T-helper 1 cell treated with Interleukin-12 subunit alpha and Interleukin-12 subunit beta and Interleukin-4 antibody, amounts not matched to agents 30 μg/mL and 1 μg/mL, for 36 hours (primary cell): Measurements from ENCODE around the gene TRIM7.

ENCODE experiments used
- H3K27ac Mint-ChIP-seq: one replicate; pipeline ENCODE4 v1.8.0; 2021; ENCODE audit warnings: mild to moderate bottlenecking, mixed read lengths
- H3K27me3 Mint-ChIP-seq: one replicate; pipeline ENCODE4 v1.8.0; 2021; ENCODE audit warnings: low read depth, mixed read lengths
- H3K36me3 Mint-ChIP-seq: one replicate; pipeline ENCODE4 v1.8.0; 2021; ENCODE audit warnings: low read depth, mixed read lengths
- H3K4me1 Mint-ChIP-seq: one replicate; pipeline ENCODE4 v1.8.0; 2021; ENCODE audit warnings: low read depth, mixed read lengths
- H3K4me3 Mint-ChIP-seq: one replicate; pipeline ENCODE4 v1.8.0; 2021; ENCODE audit warnings: mild to moderate bottlenecking, moderate library complexity, mixed read lengths
- H3K9me3 Mint-ChIP-seq: one replicate; pipeline ENCODE4 v1.8.0; 2021; ENCODE audit warnings: mixed read lengths

Gene TRIM7

DNA sequence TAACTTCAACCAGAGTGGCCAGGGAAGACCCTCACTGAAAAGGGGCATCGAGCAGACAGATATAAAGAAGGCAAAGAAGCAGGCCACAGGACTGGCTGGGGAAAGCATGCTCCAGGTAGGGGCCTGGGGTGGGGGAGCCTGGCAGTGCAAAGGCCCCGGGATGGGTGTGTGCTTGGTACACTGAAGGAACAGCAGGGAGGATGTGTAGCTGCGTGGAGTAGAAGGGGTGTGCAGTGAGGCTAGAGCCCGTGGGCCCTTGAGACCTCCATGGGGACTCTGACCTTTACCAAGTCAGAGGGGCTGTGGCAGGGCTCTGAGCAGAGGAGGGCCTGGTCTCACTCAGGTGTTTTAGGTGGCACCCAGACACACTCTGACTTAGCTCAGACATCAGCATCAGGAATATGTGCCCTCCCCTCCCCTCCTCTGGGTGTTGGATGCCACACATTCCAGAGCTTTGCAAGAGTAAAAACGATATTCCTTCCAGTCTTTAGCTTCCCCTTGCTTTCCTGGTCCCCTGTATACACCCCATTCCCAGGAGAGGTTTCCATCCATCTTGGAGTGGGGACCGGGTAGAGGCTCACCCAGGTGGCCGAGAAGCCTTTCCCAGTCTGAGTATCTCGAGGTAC lies 7.6 kb downstream of the TRIM7 start:
- Mint-ChIP-seq H3K9me3 (no peaks in the 10 kb centered on the region), H3K27ac (no peak overlapping the region), H3K36me3 (no peaks in the 10 kb centered on the region), H3K4me3 (no peak overlapping the region), H3K27me3 (peaks cover 21% of the 10 kb centered on the region), H3K4me1 (peaks cover 9% of the 10 kb centered on the region)

DNA sequence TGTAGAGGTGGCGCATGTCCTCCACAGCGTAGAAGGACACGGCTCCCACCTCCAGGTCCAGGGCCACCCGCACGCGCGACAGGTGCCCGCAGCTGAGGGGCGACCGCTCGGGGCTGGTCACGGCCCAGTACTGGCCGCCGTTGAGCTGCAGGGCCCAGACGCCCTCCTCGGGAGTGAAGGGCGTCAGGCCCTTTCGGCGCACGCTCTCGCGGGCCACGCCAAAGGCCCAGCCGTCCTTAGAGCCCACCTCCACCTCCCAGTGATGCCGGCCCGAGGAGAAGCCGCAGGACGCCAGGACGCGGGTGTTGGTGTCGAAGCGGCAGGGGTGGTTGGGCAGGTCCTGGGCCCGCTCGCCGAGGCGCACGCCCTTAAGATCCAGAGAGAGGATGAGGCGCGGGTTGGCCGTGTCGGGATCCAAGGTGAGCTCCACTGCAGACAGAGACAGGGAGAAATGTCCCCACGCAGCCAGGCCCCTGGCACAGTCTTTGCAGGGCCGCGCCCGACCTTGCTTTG lies 9.7 kb downstream of the TRIM7 start:
- Mint-ChIP-seq H3K36me3 (peaks cover 3% of the 10 kb centered on the region), H3K4me3 (no peak overlapping the region), H3K9me3 (no peaks in the 10 kb centered on the region), H3K27me3 (peaks cover 10% of the 10 kb centered on the region), H3K27ac (no peak overlapping the region), H3K4me1 (peaks cover 15% of the 10 kb centered on the region)

DNA sequence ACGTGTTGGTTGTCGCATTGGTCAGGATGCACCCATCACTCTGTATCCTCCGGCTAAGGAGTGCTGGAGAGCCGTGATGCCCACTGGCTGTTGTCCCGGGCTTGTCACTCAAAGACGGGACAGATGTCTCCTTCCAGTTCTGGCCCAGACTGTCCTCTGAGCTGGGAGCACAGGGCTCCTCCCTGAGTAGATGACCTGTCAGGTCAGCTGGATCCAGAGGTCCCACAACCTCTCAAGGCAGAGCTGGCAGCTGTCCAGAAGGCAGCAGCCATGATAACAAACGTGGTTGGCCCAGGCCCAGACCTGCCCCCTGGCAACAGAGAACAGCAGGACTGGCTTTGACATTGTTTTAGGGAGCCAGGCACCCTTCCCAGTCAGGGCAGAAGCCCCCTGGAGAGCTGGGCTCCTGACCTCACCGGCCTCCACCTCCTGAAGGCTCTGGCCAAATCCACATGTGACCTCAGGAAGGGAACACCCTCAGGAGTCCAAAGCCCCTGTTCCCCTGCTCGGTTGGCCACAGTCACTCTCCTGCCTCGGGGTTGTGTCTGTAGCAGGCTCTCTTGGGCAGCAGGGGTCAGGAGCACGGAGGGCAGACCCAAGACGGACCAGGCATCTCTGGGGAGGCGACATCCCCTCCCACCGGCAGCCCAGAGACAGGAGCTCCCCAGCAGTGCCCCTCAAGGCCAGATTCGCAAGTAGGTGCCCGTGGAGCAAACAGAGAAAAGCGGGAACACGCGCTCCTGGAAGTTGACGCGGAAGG lies 10.3 kb downstream of the TRIM7 start:
- Mint-ChIP-seq H3K27me3 (peaks cover 4% of the 10 kb centered on the region), H3K36me3 (peaks cover 3% of the 10 kb centered on the region), H3K27ac (no peak overlapping the region), H3K4me3 (no peak overlapping the region), H3K4me1 (peaks cover 19% of the 10 kb centered on the region), H3K9me3 (no peaks in the 10 kb centered on the region)

DNA sequence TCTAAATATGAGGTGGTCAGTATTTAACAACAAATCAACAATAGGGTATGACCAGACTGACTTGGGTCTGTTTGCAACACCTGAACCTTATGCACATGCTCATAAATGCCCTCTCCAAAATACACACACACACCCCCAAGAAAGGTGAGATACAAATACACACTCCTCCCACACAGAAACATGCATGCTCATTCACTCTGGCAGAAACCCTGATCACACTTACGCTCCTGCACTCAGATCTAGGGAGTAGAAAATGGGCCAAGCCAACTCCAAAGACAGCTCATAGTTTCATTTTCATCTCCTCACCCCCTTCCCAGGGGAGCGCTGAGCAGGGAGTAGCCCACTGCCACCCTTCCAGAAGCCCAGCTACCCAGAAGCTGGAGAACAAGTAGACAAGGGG lies 11.3 kb downstream of the TRIM7 start:
- Mint-ChIP-seq H3K9me3 (no peaks in the 10 kb centered on the region), H3K27ac (no peak overlapping the region), H3K27me3 (peaks cover 7% of the 10 kb centered on the region), H3K4me1 (peaks cover 21% of the 10 kb centered on the region), H3K36me3 (peaks cover 7% of the 10 kb centered on the region), H3K4me3 (peak overlapping the region; percentile 14)

DNA sequence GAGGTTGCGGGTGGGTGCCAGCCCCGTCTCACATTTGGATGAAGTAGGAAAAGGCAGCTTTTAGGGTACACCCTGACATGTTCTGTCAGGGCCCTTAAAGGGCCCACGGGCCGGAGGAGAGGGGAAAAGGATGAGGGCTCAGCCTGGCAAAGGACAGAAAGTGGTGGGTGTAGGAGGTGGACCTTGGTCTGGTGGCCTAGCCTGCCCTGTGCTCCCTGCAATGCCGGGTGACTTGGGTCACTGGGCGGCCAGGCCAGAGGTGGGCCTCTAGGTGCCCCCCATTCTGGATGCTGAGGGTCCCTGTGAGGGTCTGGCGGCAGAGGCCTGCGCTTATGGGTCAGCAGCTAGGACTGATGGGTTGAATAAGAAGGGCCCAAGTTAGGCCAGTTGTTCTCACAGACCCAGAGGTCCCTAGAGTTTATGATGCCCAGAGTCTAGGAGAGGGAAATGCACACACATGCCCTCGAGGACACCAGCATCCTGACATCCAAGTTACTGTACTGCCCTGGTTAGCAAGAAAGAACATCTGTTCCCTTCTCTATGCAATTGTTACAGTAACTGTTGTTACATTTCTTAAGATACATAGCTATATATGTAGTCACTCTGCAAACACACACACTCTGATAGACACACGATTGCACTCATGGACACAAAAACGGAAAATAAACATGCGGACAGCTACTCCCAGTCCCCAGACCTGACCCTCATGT lies 12.5 kb downstream of the TRIM7 start:
- H3K4me3 Mint-ChIP-seq: peak overlapping the region; percentile 92
- no peaks in the 10 kb centered on the region for H3K9me3 Mint-ChIP-seq
- H3K36me3 Mint-ChIP-seq: peaks cover 11% of the 10 kb centered on the region
- H3K4me1 Mint-ChIP-seq: peaks cover 31% of the 10 kb centered on the region
- H3K27me3 Mint-ChIP-seq: peaks cover 13% of the 10 kb centered on the region
- peak overlapping the region; percentile 95 for H3K27ac Mint-ChIP-seq

DNA sequence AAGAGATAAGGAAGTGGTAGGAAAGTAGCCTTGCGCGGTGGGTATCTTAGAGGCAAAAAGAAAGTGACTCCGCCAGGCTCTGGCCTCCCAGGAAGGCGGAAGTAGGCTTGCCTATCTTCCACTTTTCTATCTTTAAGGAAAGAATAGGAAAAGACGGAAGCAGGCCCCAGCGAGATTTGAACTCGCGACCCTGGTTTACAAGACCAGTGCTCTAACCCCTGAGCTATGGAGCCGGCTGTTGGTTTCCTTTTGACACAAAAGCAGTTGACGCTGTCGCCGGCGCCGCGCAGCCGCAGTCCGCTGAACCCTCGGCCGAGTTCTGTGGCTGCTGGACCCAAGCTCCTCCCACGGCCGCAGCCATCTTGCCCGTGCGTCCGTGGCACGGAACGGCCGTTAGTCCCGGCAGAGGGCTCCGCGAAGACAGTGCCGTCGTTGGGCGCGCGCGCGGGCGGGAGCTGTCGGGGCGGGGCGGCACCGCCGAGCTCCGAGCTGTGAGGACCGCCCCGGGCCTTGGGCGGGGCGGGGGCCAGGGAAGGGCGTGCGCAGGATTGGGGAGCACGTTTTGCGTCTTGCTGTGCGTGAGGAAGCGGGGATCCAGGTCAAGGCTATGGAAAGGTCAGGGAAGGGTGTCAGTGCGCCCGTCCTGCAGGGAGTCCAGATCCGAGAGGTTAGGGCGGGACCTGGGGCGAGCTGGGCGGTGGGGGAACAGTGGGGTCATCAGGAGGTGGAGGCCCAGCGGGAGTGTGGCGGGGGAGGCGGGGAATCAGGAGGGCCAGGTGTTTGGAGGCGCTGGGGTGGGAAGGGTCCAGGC lies 13.3 kb downstream of the TRIM7 start:
- Mint-ChIP-seq H3K27ac (peak overlapping the region; percentile 95), H3K9me3 (no peaks in the 10 kb centered on the region), H3K4me3 (peak overlapping the region; percentile 92), H3K27me3 (peaks cover 13% of the 10 kb centered on the region), H3K4me1 (peaks cover 31% of the 10 kb centered on the region), H3K36me3 (peaks cover 11% of the 10 kb centered on the region)

DNA sequence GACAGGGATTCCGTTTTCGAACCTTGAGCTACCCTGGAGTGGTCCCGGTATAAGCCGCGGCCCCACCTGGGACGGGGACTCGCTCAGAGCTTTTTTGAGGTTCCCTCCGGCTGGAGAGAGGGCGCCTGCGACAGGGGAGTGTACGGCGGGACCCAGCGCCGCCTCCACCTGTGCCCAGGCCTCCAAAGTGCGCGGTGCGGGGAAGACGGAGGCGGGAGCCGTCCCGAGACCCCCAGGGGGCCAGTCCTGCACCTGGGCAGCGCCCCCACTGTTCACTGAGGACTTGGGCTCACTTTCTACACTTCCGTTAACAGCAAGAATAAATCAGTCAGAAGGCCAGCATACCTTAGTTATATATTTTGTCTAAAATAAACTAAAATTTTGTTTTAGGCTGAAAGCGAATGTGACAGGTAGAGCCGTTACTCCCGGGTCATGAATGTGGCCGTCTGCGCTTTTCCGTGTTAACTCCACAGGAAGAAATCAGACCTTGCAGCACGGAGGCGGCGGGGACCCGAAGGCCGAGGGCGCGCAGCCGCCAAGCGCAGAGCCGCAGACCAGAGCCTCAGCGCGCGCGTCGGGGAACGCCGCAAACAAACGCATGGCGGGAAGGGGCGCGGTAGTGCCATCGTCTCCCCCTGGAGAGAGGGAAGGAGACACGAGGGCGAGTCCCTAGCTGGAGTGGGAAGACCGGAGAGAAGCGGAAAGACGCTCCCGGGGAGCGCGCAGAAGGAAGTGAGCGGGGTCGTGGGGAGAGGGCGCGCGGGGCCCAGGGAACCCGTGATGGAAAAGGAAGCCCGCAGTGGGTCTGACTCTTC lies 14.1 kb downstream of the TRIM7 start:
- Mint-ChIP-seq H3K4me1 (peaks cover 31% of the 10 kb centered on the region), H3K27me3 (peaks cover 13% of the 10 kb centered on the region), H3K36me3 (peaks cover 11% of the 10 kb centered on the region), H3K4me3 (peak overlapping the region; percentile 92), H3K9me3 (no peaks in the 10 kb centered on the region), H3K27ac (peak overlapping the region; percentile 95)

DNA sequence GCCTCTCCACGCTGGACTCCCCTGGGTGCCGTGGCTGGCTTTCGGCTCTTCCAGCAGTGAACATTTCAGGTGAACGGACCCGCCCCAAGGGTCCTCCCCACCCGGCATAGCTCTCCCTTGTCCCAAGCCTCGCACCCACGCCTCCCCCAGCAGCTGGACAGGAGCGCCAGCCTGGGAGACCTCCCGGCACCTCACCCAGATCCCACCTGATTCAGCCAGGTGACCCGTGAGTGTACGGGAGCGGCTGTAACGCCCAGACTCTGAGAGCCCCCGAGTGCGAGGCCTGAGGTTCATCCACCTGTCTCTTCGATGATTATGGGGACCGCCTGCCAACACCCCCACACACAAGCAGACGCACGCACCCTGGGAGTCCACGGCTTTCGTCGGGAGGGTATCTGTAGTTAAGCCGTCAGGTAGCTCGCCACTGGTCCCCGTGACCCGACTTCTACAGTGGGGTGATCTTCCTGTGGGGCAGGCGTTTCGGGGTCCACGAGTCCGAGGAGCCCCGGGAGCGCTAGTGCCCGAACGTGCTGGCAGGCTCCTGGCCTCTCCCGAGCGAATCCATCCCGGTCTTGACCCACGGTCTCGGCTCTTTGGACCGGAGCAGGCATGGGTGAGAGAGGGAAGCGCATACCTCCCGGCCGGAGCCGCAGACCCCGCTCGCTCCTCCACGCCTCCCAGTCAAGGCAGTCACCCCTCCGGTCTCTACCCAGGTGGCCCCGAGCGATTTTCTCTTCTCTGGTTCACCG lies 14.9 kb downstream of the TRIM7 start:
- Mint-ChIP-seq H3K27ac (peak overlapping the region; percentile 94), H3K36me3 (peaks cover 11% of the 10 kb centered on the region), H3K4me3 (peak overlapping the region; percentile 92), H3K9me3 (no peaks in the 10 kb centered on the region), H3K4me1 (peaks cover 31% of the 10 kb centered on the region), H3K27me3 (peaks cover 13% of the 10 kb centered on the region)

DNA sequence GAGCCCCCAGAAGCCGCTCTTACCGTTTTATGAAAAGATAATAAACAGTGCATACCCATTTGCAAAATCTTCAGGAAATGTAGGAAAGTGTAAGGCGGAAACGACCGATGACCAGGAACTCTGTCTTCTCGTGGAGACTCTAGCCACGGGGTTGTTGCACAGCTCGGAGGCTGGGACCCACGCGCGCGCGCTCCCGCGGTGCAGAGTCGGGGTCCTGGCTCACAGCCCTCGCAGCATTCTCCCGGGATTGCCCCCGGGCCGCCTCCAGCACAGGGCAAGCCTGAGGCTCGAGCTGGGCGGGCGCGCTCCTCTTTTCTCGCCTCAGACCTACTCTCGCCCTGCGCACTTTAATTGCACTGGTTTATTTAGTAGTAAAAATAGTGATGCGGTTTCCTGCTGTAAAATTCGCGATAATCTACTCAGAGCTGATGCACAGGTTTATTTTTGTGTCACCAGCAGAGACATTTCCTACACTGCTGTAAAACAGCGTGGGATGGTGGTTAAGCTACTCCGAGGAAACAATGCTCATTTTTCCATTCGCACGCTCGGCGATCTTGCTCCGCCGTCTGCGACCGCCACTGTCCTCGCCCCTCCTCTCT lies 15.5 kb downstream of the TRIM7 start:
- Mint-ChIP-seq H3K4me1 (peaks cover 34% of the 10 kb centered on the region), H3K36me3 (peaks cover 11% of the 10 kb centered on the region), H3K27ac (peak overlapping the region; percentile 94)

DNA sequence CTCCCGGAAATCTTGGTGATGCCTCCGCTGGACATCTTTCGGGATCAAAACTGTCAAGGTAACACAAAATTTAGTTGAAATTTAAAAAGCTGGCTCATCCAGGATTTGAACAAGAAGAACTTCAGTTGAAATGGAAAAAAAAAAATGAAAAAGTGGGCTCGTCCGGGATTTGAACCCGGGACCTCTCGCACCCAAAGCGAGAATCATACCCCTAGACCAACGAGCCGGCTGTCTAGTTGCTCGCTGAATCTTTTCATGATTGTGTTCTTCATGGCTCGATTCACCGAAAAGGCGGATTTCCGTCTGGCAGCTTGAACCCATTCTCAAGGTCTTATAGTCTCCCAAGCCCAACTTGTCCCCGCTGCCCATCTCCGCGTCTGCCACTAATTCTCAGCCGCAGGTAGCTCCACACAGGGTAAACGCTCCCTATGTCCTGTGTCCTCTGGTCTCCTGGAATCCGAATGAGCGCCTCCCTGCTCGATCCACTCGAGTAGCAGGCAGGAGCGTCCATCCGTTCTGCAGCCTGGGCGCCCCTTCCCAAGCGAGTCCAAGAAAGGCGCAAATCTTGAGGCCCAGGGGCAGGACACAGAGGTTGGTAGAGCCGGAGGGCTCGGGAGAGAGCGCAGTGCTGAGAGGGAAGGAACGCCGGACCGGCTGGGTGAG lies 16.2 kb downstream of the TRIM7 start:
- H3K27ac Mint-ChIP-seq: peak overlapping the region; percentile 94
- H3K4me1 Mint-ChIP-seq: peaks cover 37% of the 10 kb centered on the region
- peaks cover 11% of the 10 kb centered on the region for H3K36me3 Mint-ChIP-seq
- peaks cover 13% of the 10 kb centered on the region for H3K27me3 Mint-ChIP-seq
- no peaks in the 10 kb centered on the region for H3K9me3 Mint-ChIP-seq
- peak overlapping the region; percentile 92 for H3K4me3 Mint-ChIP-seq

More for the DNA sequence above, 15.5 kb downstream of the TRIM7 start:
- Mint-ChIP-seq H3K27me3 (peaks cover 13% of the 10 kb centered on the region), H3K9me3 (no peaks in the 10 kb centered on the region), H3K4me3 (peak overlapping the region; percentile 92)

DNA sequence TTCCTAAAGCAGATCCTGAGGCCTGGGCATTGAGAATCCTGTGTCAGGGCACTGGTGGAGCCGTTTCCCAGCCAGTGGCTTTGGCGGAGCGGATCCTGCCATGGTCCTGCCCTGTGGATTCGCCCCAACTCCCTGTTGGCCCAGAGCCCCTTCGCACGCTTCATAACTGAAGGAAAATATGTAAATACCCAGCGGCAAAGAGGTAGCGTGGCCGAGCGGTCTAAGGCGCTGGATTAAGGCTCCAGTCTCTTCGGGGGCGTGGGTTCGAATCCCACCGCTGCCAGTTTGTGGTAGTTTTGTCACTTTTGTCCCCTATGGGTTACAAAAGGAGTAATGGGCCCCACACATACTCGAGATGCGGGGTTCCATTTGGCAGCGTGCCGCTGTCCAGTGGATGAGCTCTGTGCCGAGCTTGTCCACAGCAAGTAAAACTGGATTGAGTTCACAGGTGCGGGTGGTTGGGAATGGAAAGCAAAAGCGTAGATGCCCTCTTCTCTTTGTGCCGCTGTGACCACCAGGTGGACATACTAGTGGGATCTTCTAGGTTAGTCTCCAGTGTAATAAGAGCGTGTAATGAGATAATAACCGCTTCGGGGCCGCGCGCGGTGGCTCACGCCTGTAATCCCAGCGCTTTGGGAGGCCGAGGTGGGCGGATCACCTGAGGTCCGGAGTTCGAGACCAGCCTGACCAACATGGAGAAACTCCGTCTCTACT lies 17.3 kb downstream of the TRIM7 start:
- H3K27me3 Mint-ChIP-seq: peaks cover 13% of the 10 kb centered on the region
- H3K4me1 Mint-ChIP-seq: peaks cover 35% of the 10 kb centered on the region
- H3K9me3 Mint-ChIP-seq: no peaks in the 10 kb centered on the region
- H3K27ac Mint-ChIP-seq: peak overlapping the region; percentile 94
- H3K4me3 Mint-ChIP-seq: peak overlapping the region; percentile 92
- peaks cover 11% of the 10 kb centered on the region for H3K36me3 Mint-ChIP-seq

DNA sequence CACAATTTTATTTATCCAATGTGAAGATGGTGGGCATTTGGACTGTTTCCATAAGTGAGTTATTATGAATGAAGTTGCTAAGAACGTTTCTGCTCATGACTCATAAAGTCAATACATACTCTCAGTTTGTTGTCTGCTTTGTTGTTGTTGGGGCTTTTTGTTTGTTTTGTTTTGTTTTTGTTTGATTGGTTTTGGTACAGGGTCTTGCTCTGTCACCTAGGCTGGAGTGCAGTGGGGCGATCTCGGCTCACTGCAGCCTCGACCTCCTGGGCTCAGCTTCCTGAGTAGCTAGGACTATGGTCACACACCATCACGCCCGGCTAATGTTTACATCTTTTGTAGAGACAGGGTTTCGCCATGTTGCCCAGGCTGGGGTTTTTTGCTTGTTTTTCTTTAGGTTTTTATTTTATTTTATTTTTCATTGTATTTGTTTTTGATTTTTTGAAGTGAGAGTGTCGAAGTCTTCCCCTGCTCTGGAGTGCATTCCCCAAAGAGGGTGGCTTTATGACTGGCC lies 18.0 kb downstream of the TRIM7 start:
- no peaks in the 10 kb centered on the region for H3K9me3 Mint-ChIP-seq
- no peak overlapping the region for H3K4me3 Mint-ChIP-seq
- peaks cover 11% of the 10 kb centered on the region for H3K36me3 Mint-ChIP-seq
- H3K27ac Mint-ChIP-seq: no peak overlapping the region
- peaks cover 14% of the 10 kb centered on the region for H3K27me3 Mint-ChIP-seq
- peaks cover 31% of the 10 kb centered on the region for H3K4me1 Mint-ChIP-seq
